SKM-1 treated with dmso at 0.1 percent for 144 hours (cell line): Measurements from ENCODE around the gene CLMN.

ENCODE experiments used
- DNase-seq: peaks from one replicate; lab custom pipeline; 2025; ENCODE audit not compliant: unreplicated experiment; lab: John Stamatoyannopoulos, UW

Gene CLMN

DNA sequence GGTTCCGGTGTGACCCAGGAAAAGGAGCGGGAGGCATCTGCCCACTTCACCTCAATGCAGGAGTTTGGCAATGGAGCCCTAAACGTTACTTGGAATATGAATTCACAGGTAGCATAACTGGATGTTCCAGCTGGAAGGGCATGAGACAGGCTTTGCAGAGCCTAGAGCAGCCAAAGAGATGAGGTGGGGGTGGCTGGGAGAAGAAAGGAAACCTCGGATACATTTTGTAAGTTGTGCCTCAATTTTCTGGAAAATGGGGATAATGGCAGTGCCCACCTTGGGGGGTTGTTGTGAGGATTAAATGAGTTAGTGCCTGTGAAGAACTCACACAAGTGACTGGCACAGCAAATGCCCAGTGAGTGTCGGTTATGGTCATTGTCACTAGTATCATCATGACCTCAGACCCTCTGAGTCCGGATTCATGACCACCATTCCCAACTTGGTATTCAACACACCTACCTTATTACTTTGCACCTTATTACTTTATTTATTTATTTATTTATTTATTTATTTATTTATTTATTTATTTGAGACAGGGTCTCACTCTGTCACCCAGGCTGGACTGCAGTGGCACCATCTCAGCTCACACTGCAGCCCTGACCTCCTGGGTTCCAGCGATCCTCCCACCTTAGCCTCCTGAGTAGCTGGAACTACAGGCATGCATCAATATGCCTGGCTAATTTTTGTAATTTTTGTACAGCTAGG is 56.0 kb downstream of the CLMN start:
- DNase-seq: no peak

DNA sequence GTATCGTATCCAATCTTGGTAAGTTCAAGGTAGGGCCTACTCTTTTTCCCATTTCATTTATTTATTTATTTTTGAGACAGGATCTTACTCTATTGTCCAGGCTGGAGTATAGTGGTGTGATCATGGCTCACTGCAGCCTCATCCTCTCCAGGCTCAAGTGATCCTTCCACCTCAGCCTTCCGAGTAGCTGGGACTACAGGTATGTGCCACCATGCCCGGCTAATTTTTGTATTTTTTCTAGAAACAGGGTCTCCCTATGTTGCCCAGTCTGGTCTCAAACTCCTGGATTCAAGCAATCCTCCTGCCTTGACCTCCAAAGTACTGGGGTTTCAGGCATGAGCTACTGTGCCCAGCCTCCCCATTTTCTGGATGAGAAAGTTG is 57.2 kb downstream of the CLMN start:
- no peak for DNase-seq

DNA sequence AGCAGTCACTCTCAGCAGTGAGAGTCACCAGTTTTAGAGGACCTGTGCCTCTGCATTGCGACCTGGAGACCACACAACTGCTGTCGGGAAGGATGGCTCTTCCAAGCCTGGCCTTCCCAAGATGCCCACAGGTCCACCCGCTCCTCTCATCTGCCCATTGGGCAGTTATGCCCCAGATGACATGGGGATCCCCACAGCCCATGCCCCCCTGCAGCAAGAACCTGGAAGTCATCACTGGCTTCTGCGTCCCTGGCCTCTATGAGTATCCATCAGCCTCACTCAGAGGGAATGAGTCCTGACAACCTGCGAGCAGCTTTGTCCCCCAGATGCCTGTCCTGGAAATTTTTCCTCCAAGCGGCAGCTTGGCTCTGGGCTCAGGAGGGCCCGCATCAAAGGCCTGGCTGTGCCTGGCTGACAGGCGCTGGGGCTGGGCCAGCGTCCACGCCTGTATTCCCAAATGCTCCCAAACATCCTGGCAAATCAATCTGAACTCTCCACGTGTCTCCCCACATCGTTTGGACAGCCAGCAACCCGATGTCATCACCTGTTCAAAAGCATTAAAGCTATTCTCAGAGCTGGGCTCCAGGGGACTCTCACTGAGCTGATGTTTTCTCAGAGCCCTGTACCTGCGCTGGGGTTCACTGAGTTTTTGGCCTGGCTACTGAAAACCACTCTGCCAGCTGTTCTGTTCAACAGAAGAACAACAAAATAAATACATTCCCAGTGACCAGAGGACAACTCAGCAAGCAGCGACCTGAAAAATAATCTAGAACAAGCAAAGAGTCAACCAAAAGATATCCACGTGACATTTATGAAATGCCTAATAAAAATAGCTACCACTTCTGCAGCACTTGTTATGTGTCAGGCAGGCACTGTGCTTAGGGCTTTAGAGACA is 57.8 kb downstream of the CLMN start:
- no peak for DNase-seq

DNA sequence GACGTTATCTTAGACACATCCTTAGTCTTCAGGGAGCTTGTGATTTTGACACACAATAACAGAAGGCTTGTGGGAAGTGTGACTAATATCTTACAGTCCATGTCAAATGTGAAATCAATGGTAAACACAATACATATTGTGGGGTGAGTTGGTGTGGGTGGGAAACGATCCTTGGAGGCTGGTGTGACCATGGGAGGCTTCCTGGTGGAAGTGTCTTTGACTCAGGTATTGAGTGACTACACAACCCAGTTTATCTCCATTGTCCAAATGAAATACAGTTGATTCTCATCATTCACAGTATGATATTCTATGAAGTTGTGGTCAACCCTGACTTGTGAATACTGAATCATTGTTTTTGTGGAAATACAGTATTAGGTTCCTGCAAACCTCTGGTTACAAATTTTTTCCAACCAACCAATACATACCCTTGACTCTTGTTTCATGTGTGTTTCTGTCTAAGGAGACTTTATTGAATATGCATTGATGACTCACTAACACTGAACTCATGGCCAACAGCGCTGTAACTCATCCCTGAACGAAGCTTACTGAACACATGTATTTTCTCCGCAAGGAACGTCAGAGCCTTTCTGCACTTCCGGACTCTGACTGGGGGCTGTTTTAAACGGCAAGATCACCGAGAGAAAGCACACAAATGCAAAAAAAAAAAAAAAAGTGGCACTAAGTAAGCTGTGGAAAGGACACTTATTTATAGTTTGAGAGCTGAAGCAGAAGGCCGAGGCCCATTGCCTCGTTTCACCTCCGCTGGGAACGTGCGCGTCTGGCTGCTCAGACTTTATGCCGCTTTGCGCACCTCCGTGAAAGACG is 59.0 kb downstream of the CLMN start:
- DNase-seq: no peak

- no peak for DNase-seq
Measured at GRCh38 chr14:95258754-95259593, 60.7 kb downstream of the CLMN start.

GRCh38 chr14:95258156-95258555 is 61.6 kb downstream of the CLMN start:
- no peak for DNase-seq

DNA sequence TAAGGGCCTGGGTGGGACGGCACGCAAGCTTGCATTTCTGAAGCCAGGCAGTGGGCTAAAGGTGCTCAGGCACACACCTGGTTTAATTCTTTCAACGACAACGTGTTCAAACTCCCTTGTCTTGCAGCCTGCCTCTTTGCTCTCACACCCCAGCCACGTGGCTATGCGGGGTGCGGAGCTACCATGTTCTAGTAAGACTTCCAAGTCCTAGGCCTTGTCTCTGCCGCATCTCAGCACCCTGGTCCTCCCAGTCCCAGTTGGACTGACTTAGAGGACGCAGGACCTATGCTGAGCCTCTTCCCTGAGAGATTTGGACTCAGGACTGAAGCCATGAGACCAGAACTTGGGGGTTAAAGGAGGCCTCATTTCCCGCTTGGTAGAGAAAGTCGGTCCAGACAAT is 62.2 kb downstream of the CLMN start:
- no peak for DNase-seq

DNA sequence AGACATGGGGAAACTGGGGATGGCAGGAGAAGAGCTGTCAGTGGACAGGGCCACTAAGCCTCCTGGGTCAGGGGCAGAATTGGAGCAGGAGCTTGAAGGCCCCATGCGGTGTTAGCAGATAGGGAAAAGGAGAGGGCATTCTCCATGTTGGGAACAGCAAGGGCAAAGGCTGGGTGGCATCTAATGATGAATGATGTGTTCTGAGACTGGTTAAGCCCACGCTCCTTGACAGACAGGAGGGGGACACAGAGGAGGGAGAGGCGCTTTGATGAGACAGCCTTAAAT is 63.0 kb downstream of the CLMN start:
- DNase-seq: no peak

DNA sequence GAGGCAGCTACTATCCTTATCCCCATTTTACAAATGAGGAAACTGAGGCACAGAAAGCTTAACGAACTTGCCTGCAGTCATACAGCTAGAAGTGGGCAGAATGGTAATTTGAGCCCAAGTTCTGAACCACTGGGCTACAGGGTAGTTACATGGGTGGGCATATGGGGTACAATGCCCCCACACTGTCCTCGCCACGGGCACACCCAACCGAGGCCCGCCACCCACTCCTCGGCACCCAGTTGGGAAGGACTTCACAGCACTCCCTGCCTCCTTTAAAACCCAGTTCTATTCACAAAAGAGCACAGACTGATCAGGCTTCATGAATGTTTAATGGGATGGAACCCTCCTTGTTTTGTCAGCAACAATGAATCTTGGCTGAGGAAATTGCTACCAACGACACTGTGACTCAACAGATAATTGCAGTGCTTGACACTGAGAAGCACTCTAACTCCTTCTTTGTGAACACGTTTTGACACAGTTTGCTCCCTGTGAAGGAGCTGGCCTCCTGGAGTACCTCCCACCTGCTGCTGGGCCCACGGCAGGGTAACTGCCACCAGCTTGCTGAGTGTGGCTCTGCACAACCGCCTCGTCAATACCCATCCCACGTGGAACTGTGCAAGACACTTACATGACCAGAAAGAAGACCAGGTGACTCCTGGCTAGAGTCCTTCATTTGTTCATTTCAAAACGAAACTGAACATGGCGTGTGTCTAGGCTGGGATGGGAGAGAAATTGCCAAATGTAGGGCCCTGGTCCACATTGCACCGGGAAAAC is 63.5 kb downstream of the CLMN start:
- no peak for DNase-seq

- DNase-seq: peak; percentile 1
Measured at GRCh38 chr14:95255487-95255886, 64.2 kb downstream of the CLMN start.

- DNase-seq: no peak
Measured at GRCh38 chr14:95255013-95255412, 64.7 kb downstream of the CLMN start.

DNA sequence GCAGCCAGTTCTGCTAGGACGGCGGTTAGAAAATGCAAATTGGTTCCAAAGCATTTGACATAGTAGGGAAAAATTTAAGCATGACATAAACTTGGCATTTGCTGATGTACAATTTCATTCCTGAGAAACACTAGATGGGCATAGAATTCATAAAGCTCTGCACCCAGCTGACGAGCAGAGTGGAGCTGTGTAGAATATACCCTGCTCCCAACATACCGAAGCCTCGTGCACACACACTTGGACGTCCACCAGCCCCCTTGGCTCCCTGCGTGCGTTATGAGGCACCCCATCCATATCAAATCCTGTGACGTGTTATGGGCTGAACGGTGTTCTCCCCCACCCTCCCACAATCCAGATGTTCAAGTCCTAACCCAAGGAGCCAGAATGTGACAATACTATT is 65.4 kb downstream of the CLMN start:
- no peak for DNase-seq

DNA sequence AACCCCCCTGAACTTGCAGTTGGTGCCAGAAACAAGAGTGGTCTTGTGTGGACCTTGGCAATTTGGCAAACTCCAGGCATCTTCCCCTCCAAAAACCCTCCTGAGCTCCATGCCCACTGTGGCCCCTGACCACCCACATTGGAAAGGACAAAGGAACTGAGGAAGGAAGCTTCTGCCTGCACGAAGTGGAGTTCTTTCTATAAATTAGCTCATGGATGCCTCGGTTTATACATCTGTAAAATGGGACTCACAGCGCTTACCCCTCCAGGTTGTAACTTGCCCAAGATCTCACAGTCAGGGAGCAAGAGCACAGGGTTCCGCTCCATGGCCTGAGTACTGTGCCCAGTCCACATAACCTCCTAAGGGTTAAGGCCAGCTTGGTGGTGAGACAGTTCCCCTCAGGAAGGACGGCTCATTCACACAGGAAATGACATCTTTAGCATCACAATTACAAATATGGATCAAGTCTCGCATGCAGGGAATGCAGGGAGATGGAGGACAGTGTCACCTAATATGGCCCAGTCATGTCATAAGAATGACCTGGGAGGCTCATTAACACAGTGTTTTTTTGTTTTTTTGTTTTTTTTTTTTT is 66.6 kb downstream of the CLMN start:
- DNase-seq: no peak

- no peak for DNase-seq
Measured at GRCh38 chr14:95252219-95252618, 67.5 kb downstream of the CLMN start.

GRCh38 chr14:95250936-95251335 is 68.8 kb downstream of the CLMN start:
- DNase-seq: no peak

DNA sequence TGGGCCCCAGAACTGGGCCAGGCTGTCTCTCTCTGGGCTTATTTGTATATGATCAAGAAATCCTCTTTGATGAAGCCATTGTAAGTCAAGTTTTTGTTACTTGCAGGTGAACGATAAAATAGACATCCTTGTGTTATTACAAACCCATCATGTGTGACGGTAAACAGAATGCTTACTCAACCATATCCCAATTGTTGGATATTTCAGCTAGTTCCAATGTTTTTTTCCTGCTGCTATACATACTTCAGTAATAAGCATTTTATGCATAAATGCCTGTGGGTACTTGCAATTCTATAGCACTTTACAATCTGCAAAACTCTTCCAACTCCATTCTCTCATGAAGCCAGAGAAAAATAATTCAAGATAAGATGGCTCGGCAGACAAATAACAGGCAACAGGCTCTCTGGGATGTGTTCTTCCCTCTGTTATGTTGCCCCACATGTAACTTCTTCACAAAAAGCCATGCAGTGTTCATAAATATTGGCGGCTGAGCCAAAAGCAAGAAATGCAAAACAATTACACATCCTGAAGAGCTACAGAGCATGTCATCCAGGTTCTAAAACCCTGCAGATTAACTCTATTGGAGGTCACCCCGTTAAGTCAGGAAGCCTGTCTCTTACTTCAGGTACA is 69.5 kb downstream of the CLMN start:
- no peak for DNase-seq

DNA sequence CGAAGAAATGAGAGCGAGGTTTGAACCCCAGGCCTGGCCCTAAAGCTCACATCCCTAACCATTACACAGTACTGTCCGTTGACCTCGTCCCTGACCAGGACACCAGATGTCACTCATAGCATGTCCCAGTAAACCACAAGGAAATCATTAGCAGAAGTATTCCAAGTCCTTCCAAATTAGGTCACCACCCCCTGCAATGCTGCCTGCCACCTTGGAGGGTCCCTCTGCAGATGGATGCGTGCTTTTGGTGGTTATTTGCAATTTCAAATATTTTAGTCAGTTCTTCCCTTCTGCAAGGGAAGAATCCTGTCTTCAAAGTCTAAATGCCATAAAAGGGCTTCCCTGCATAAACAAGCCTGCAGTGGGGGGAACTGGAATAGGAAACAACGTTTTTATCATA is 71.3 kb downstream of the CLMN start:
- no peak for DNase-seq

DNA sequence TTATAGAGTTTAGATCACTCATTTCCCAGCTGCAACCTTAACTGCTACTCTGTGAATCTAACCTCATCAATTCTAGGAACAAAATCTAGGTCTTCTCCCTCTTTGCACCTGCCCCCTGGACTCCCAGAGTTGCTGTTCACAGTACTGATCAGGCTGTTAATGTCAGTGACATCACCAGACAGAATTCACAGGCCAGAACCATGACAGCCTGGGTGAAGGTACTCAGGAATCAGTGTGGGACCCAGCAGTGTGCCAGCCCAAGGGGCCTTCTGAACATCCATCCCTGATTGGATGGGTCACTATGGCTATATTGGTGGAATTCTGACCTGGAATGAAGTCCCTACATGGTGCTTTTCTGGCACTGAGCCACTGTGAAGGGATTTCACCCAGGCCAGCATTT is 72.8 kb downstream of the CLMN start:
- no peak for DNase-seq

DNA sequence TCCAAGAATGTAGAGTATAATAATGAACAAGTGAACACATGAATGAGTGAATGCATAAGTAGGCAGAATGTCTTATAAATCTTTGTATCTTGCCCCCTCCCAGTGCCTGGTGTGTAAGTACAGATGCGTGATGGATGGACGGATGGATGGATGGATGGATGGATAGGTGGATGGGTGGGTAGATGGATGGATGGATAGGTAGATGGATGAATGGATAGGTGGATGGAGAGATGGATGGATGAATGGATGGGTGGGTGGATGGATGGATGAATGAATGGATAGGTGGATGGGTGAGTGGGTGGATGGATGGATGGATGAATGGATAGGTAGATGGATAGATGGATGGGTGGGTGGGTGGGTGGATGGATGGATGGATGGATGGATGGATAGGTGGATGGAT is 74.4 kb downstream of the CLMN start:
- DNase-seq: no peak
